GM23338 (cell line): ENCODE results near the gene CD44. TPM values are rescaled to one million over a fixed set of nuclear protein-coding genes. Genes with fewer than 3 reads are reported as not detected.

Experiments
- ATAC-seq: fragments of 200-7000 bp; cut with Tn5 transposase; 3 replicates; pipeline ENCODE4 v1.9.1; 2020
- DNase-seq: peaks from one replicate; pipeline ENCODE4 v3.0.0-alpha.2; 2015; ENCODE audit warnings: low spot score
- H2AFZ ChIP-seq: fragments of 200-600 bp; sonication (generic); 2 replicates; pipeline ENCODE4 v1.8.0; 2016; ENCODE audit warnings: antibody characterized with exemption, mild to moderate bottlenecking, moderate library complexity
- H3F3A ChIP-seq: fragments of 200-600 bp; sonication (generic); replicated peaks from 2 replicates; pipeline ENCODE4 v1.8.0; 2017; ENCODE audit warnings: antibody characterized with exemption, mixed run types, low read depth
- H3K27ac ChIP-seq: fragments of 200-600 bp; sonication (generic); 2 replicates; pipeline ENCODE4 v1.6.1; 2016; ENCODE audit warnings: low read depth
- H3K27me3 ChIP-seq: fragments of 200-600 bp; sonication (generic); 2 replicates; pipeline ENCODE4 v1.8.0; 2016; ENCODE audit warnings: mild to moderate bottlenecking, mixed run types, moderate library complexity; ENCODE audit not compliant: insufficient read depth
- H3K36me3 ChIP-seq: fragments of 200-600 bp; sonication (generic); 2 replicates; pipeline ENCODE4 v1.8.0; 2016; ENCODE audit warnings: mild to moderate bottlenecking; ENCODE audit not compliant: insufficient read depth
- H3K4me1 ChIP-seq: fragments of 200-600 bp; sonication (generic); 2 replicates; pipeline ENCODE4 v1.8.0; 2016; ENCODE audit warnings: mild to moderate bottlenecking, moderate library complexity; ENCODE audit not compliant: insufficient read depth
- H3K4me2 ChIP-seq: fragments of 200-600 bp; sonication (generic); 2 replicates; pipeline ENCODE4 v1.7.1; 2017; ENCODE audit warnings: mixed run types
- H3K4me3 ChIP-seq: fragments of 200-600 bp; sonication (generic); 2 replicates; pipeline ENCODE4 v1.6.1; 2016; ENCODE audit warnings: mixed run types
- H3K79me2 ChIP-seq: fragments of 200-600 bp; sonication (generic); replicated peaks from 2 replicates; pipeline ENCODE4 v1.8.0; 2017; ENCODE audit warnings: mild to moderate bottlenecking; ENCODE audit not compliant: insufficient read depth
- H3K9me2 ChIP-seq: fragments of 200-600 bp; sonication (generic); 2 replicates; pipeline ENCODE4 v1.8.0; 2017; ENCODE audit not compliant: insufficient read depth
- H4K20me1 ChIP-seq: fragments of 200-600 bp; sonication (generic); replicated peaks from 2 replicates; pipeline ENCODE4 v1.8.0; 2017; ENCODE audit warnings: mild to moderate bottlenecking; ENCODE audit not compliant: insufficient read depth
- H3K27ac Mint-ChIP-seq: 2 replicates; pipeline ENCODE4 v1.8.0; 2020; ENCODE audit warnings: inconsistent platforms, mild to moderate bottlenecking, moderate library complexity, mixed read lengths
- H3K27me3 Mint-ChIP-seq: 3 replicates; pipeline ENCODE4 v1.8.0; 2022; ENCODE audit warnings: low read depth, mild to moderate bottlenecking, moderate library complexity, mixed read lengths, inconsistent platforms; ENCODE audit not compliant: insufficient read depth, poor library complexity
- H3K36me3 Mint-ChIP-seq: 3 replicates; pipeline ENCODE4 v1.8.0; 2021; ENCODE audit warnings: low read depth, mild to moderate bottlenecking, inconsistent platforms, moderate library complexity, mixed read lengths
- H3K4me1 Mint-ChIP-seq: 3 replicates; pipeline ENCODE4 v1.8.0; 2020; ENCODE audit warnings: mild to moderate bottlenecking, inconsistent platforms, mixed read lengths
- H3K4me3 Mint-ChIP-seq: 3 replicates; pipeline ENCODE4 v1.8.0; 2021; ENCODE audit warnings: moderate library complexity, mild to moderate bottlenecking, inconsistent platforms, mixed read lengths
- H3K9me3 Mint-ChIP-seq: 3 replicates; pipeline ENCODE4 v1.8.0; 2020; ENCODE audit warnings: moderate library complexity, mild to moderate bottlenecking, inconsistent platforms, mixed read lengths
- EZH2 ChIP-seq: fragments of 200-600 bp; sonication (generic); IDR thresholded peaks from one replicate; pipeline ENCODE4 v1.8.0; 2017; ENCODE audit warnings: antibody characterized with exemption, mild to moderate bottlenecking, low read depth; ENCODE audit not compliant: unreplicated experiment
- JUNB ChIP-seq: IDR thresholded peaks from one replicate; pipeline ENCODE4 v1.6.1; 2016; ENCODE audit warnings: antibody characterized with exemption; ENCODE audit not compliant: unreplicated experiment
- STAT1 ChIP-seq: IDR thresholded peaks from one replicate; pipeline ENCODE4 v1.6.1; 2016; ENCODE audit warnings: antibody characterized with exemption; ENCODE audit not compliant: unreplicated experiment
- ZNF114 ChIP-seq: fragments of 250-450 bp; sonication (Bioruptor Pico); IDR thresholded peaks from 2 replicates; pipeline ENCODE4 v1.5.0; 2020; ENCODE audit warnings: mild to moderate bottlenecking, moderate library complexity
- ZNF331 ChIP-seq: fragments of 250-450 bp; sonication (Bioruptor Pico); IDR thresholded peaks from 2 replicates; pipeline ENCODE4 v1.5.0; 2020; ENCODE audit warnings: low read depth, mild to moderate bottlenecking, moderate library complexity
- polyA plus RNA-seq: library from polyadenylated mRNA; unstranded; fragments of >200 nt; fragmentation: Nextera tagmentation; extraction: Ambion mirVana; gene quantifications from 2 replicates; pipeline ENCODE4 v1.2.1, GENCODE V29; 2016
- total RNA-seq: library from RNA; depleted of rRNA; stranded (reverse); fragments of >200 nt; shearing (Covaris generic); gene quantifications from 2 replicates; pipeline ENCODE4 v1.2.3, GENCODE V29; 2014
- TF ChIP-seq, protein P1 (sequence below), 2 experiments: fragments of 200-600 bp in 1 of 2; sonication (generic) in 1 of 2; conservative IDR thresholded peaks; 2 replicates each; pipeline versions ENCODE4 v1.5.1 to v1.6.1; 2016 to 2017; ENCODE audit warnings: antibody characterized with exemption in 2 of 2, low read depth in 2 of 2, mild to moderate bottlenecking in 2 of 2, moderate library complexity in 1 of 2
- TF ChIP-seq, protein P2 (sequence below): fragments of 250-450 bp; sonication (Bioruptor Pico); IDR thresholded peaks from 2 replicates; pipeline ENCODE4 v1.5.0; 2020; ENCODE audit warnings: mild to moderate bottlenecking, moderate library complexity

The CD44 gene
- total and polyA plus RNA-seq, 2 experiments from 2014 or later: 4.0 to 10.1 TPM

DNA sequence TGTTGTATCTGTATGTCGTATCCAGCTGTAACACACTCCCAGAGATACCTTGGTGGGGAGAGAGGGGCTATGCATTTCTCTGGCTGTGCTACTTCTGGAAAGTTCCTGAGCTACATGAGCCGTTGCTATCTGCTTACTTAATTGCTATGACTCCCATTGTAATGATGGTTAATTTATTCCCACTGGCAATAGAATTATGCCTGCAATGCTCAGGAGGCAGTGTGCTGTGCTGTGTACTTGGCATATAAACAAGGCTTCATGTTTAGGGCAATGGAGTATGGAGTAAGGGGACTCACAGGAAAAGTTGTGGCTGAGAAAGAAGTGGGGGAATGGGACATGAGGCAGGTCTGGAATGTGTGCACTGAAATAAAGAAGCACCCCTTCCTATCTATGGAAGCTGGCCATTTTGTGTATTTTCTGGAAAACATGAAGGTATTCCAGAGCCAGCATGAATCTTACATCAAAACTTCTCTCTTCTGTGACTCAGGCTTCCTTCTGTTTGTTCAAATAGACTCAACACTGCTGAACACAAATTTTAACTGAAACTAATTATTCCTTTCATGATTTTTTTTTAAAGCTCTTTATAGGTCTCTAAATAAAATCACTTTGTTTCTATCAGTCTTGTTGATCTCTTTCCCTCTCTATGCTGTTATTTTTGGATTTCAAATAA is 40.6 kb downstream of the CD44 start:
- ATAC-seq: no peak

DNA sequence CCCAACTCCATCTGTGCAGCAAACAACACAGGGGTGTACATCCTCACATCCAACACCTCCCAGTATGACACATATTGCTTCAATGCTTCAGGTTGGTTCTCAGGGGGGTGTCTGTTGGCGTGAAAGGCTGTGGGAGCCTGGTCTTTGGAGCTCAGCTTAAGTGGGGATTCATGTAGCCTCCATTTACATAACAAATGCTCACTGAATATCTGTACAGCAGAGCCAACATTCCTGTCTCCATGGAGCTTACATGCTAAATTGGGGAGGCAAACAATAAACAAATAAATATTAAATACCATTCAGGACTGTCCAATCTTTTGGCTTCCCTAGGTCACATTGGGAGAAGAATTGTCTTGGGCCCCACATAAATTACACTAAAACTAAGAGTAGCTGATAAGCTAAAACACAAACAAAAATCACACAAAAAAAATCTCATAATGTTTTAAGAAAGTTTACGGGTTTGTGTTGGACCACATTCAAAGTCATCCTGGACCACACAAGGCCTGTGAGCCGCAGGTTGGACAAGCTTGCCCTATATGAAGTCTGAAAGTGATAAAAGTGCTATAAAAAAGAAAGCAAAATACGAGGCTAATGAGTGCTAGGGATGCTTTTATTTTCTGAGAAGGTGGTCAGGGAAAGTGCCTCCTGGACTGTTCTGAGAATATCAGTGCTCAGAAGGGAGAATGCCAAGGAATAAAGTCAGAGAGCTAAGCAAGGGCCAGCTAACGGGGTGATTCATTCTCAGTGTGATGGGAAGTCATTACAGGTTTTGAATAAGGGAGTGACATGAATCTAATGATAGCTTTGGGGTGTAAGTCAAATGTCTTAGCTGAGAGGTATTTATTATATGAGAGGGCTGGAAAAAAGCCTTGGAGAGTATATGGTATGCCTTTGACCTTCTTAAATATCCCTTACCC is 41.6 kb downstream of the CD44 start:
- H3K9me2 ChIP-seq: no peaks in the 10 kb centered on the region
- TF ChIP-seq STAT1: no peak
- TF ChIP-seq ZNF331 (CRISPR knock-in tag): no peak
- no peak for TF ChIP-seq EZH2
- TF ChIP-seq ZNF114 (CRISPR knock-in tag): no peak
- TF ChIP-seq JUNB: no peak
- TF ChIP-seq, protein P1, sequence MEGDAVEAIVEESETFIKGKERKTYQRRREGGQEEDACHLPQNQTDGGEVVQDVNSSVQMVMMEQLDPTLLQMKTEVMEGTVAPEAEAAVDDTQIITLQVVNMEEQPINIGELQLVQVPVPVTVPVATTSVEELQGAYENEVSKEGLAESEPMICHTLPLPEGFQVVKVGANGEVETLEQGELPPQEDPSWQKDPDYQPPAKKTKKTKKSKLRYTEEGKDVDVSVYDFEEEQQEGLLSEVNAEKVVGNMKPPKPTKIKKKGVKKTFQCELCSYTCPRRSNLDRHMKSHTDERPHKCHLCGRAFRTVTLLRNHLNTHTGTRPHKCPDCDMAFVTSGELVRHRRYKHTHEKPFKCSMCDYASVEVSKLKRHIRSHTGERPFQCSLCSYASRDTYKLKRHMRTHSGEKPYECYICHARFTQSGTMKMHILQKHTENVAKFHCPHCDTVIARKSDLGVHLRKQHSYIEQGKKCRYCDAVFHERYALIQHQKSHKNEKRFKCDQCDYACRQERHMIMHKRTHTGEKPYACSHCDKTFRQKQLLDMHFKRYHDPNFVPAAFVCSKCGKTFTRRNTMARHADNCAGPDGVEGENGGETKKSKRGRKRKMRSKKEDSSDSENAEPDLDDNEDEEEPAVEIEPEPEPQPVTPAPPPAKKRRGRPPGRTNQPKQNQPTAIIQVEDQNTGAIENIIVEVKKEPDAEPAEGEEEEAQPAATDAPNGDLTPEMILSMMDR (conservative IDR thresholded peaks at IDR 0.05; ENCODE audit: low read depth in 2 of 2): no peak
- TF ChIP-seq, protein P2, sequence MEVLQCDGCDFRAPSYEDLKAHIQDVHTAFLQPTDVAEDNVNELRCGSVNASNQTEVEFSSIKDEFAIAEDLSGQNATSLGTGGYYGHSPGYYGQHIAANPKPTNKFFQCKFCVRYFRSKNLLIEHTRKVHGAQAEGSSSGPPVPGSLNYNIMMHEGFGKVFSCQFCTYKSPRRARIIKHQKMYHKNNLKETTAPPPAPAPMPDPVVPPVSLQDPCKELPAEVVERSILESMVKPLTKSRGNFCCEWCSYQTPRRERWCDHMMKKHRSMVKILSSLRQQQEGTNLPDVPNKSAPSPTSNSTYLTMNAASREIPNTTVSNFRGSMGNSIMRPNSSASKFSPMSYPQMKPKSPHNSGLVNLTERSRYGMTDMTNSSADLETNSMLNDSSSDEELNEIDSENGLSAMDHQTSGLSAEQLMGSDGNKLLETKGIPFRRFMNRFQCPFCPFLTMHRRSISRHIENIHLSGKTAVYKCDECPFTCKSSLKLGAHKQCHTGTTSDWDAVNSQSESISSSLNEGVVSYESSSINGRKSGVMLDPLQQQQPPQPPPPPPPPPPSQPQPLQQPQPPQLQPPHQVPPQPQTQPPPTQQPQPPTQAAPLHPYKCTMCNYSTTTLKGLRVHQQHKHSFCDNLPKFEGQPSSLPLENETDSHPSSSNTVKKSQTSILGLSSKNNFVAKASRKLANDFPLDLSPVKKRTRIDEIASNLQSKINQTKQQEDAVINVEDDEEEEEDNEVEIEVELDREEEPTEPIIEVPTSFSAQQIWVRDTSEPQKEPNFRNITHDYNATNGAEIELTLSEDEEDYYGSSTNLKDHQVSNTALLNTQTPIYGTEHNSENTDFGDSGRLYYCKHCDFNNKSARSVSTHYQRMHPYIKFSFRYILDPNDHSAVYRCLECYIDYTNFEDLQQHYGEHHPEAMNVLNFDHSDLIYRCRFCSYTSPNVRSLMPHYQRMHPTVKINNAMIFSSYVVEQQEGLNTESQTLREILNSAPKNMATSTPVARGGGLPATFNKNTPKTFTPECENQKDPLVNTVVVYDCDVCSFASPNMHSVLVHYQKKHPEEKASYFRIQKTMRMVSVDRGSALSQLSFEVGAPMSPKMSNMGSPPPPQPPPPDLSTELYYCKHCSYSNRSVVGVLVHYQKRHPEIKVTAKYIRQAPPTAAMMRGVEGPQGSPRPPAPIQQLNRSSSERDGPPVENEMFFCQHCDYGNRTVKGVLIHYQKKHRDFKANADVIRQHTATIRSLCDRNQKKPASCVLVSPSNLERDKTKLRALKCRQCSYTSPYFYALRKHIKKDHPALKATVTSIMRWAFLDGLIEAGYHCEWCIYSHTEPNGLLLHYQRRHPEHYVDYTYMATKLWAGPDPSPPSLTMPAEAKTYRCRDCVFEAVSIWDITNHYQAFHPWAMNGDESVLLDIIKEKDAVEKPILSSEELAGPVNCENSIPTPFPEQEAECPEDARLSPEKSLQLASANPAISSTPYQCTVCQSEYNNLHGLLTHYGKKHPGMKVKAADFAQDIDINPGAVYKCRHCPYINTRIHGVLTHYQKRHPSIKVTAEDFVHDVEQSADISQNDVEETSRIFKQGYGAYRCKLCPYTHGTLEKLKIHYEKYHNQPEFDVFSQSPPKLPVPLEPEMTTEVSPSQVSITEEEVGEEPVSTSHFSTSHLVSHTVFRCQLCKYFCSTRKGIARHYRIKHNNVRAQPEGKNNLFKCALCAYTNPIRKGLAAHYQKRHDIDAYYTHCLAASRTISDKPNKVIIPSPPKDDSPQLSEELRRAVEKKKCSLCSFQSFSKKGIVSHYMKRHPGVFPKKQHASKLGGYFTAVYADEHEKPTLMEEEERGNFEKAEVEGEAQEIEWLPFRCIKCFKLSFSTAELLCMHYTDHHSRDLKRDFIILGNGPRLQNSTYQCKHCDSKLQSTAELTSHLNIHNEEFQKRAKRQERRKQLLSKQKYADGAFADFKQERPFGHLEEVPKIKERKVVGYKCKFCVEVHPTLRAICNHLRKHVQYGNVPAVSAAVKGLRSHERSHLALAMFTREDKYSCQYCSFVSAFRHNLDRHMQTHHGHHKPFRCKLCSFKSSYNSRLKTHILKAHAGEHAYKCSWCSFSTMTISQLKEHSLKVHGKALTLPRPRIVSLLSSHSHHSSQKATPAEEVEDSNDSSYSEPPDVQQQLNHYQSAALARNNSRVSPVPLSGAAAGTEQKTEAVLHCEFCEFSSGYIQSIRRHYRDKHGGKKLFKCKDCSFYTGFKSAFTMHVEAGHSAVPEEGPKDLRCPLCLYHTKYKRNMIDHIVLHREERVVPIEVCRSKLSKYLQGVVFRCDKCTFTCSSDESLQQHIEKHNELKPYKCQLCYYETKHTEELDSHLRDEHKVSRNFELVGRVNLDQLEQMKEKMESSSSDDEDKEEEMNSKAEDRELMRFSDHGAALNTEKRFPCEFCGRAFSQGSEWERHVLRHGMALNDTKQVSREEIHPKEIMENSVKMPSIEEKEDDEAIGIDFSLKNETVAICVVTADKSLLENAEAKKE (CRISPR knock-in tag): no peak

More for the DNA sequence above, 40.6 kb downstream of the CD44 start:
- Mint-ChIP-seq H3K36me3 (no peaks in the 10 kb centered on the region), H3K27me3 (peaks cover 7% of the 10 kb centered on the region), H3K4me3 (no peak overlapping the region), H3K27ac (no peak overlapping the region), H3K4me1 (peaks cover 32% of the 10 kb centered on the region), H3K9me3 (no peaks in the 10 kb centered on the region)
- H2AFZ ChIP-seq: no peak overlapping the region
- peaks cover 19% of the 10 kb centered on the region for H3K4me1 ChIP-seq
- no peaks in the 10 kb centered on the region for H3F3A ChIP-seq
- H3K36me3 ChIP-seq: no peaks in the 10 kb centered on the region
- peak overlapping the region; percentile 47 for H3K4me2 ChIP-seq
- H3K79me2 ChIP-seq: no peaks in the 10 kb centered on the region
- H3K27ac ChIP-seq: no peak overlapping the region
- TF ChIP-seq ZNF331 (CRISPR knock-in tag): no peak
- no peak for TF ChIP-seq EZH2
- H3K27me3 ChIP-seq: no peaks in the 10 kb centered on the region
- DNase-seq: no peak
- H3K4me3 ChIP-seq: no peak overlapping the region
- no peaks in the 10 kb centered on the region for H4K20me1 ChIP-seq
- no peaks in the 10 kb centered on the region for H3K9me2 ChIP-seq

More for the DNA sequence above, 41.6 kb downstream of the CD44 start:
- Histone ChIP-seq H3K27ac (no peak overlapping the region), H3K36me3 (no peaks in the 10 kb centered on the region), H3K4me2 (peak overlapping the region; percentile 47), H4K20me1 (no peaks in the 10 kb centered on the region), H2AFZ (no peak overlapping the region), H3K4me1 (peaks cover 15% of the 10 kb centered on the region), H3K27me3 (no peaks in the 10 kb centered on the region), H3F3A (no peaks in the 10 kb centered on the region), H3K4me3 (no peak overlapping the region), H3K79me2 (no peaks in the 10 kb centered on the region)
- Mint-ChIP-seq H3K4me1 (peaks cover 28% of the 10 kb centered on the region), H3K36me3 (no peaks in the 10 kb centered on the region), H3K27ac (no peak overlapping the region), H3K27me3 (peaks cover 7% of the 10 kb centered on the region), H3K9me3 (no peaks in the 10 kb centered on the region), H3K4me3 (no peak overlapping the region)
- DNase-seq (peak; percentile 35), ATAC-seq (peak; percentile 55)
